ENCODE data around the gene SERPIND1.

- TF ChIP-seq, protein P1, sequence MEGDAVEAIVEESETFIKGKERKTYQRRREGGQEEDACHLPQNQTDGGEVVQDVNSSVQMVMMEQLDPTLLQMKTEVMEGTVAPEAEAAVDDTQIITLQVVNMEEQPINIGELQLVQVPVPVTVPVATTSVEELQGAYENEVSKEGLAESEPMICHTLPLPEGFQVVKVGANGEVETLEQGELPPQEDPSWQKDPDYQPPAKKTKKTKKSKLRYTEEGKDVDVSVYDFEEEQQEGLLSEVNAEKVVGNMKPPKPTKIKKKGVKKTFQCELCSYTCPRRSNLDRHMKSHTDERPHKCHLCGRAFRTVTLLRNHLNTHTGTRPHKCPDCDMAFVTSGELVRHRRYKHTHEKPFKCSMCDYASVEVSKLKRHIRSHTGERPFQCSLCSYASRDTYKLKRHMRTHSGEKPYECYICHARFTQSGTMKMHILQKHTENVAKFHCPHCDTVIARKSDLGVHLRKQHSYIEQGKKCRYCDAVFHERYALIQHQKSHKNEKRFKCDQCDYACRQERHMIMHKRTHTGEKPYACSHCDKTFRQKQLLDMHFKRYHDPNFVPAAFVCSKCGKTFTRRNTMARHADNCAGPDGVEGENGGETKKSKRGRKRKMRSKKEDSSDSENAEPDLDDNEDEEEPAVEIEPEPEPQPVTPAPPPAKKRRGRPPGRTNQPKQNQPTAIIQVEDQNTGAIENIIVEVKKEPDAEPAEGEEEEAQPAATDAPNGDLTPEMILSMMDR (IDR thresholded peaks at IDR 0.05): no peak
- TF ChIP-seq POLR2A (IDR thresholded peaks at IDR 0.05): no peak
These were observed 39.1 kb downstream of the SERPIND1 start for GRCh38 chr22:20813056-20813455.

Measured in esophagus squamous epithelium (tissue), 4 donors.